Epithelial cell of esophagus (primary cell): ENCODE data around the gene UROS.
A peak's percentile ranks its signal among the peaks of the same experiment; 100 is the strongest.

ENCODE experiments used
- DNase-seq: peaks from one replicate; pipeline ENCODE4 v3.0.0; 2010; ENCODE audit warnings: low read depth
- H3K4me3 ChIP-seq: 2 replicates; pipeline ENCODE4 v1.5.1; 2011; ENCODE audit warnings: mild to moderate bottlenecking, low read length, control low read depth
- CTCF ChIP-seq: IDR thresholded peaks from 2 replicates; pipeline ENCODE4 v1.5.1; 2011; ENCODE audit warnings: low read depth, mild to moderate bottlenecking, low read length, control low read depth, inconsistent platforms; ENCODE audit not compliant: insufficient read depth; ENCODE audit errors: missing control alignments

Gene UROS

GRCh38 chr10:125838802-125839575 is 15.9 kb upstream of the UROS start:
- H3K4me3 ChIP-seq, result no peak overlapping the region
- DNase-seq, result no peak
- TF ChIP-seq CTCF, result no peak

- no peak for TF ChIP-seq CTCF
- DNase-seq, result no peak
- H3K4me3 ChIP-seq, result no peak overlapping the region
Observed at GRCh38 chr10:125836746-125837145, 13.7 kb upstream of the UROS start.

- no peak overlapping the region for H3K4me3 ChIP-seq
- DNase-seq, result no peak
- no peak for TF ChIP-seq CTCF
Observed at GRCh38 chr10:125828311-125828710, 5.3 kb upstream of the UROS start.

- TF ChIP-seq CTCF, result no peak
- DNase-seq, result no peak
- H3K4me3 ChIP-seq, result no peak overlapping the region
Observed at GRCh38 chr10:125827133-125827532, 4.1 kb upstream of the UROS start.

- peak; percentile 50 for DNase-seq
- no peak for TF ChIP-seq CTCF
- peak overlapping the region; percentile 95 for H3K4me3 ChIP-seq
Observed at GRCh38 chr10:125824736-125825135, 1.7 kb upstream of the UROS start.

- DNase-seq, result peak; percentile 5
- TF ChIP-seq CTCF, result no peak
- peak overlapping the region; percentile 95 for H3K4me3 ChIP-seq
Observed at GRCh38 chr10:125823663-125824251, 699 bp upstream of the UROS start.

GRCh38 chr10:125820701-125821100 is 2.4 kb downstream of the UROS start:
- no peak for DNase-seq
- no peak for TF ChIP-seq CTCF
- H3K4me3 ChIP-seq, result no peak overlapping the region
